Large intestine (tissue), 3 donors: ENCODE results near the gene MTA1. TPM values are rescaled to one million over a fixed set of nuclear protein-coding genes. Genes with fewer than 3 reads are reported as not detected.

Experiments
- DNase-seq, 2 donors: peaks; one replicate each; pipeline versions ENCODE4 v3.0.0 to v3.0.0-alpha.2; 2013
- H3K27ac ChIP-seq: one replicate; pipeline ENCODE4 v1.5.1; 2013; ENCODE audit warnings: low read length
- H3K27me3 ChIP-seq: 2 replicates; pipeline ENCODE4 v1.6.1; 2013; ENCODE audit warnings: low read length; ENCODE audit not compliant: control insufficient read depth, insufficient read depth
- H3K36me3 ChIP-seq: 2 replicates; pipeline ENCODE4 v1.6.1; 2013; ENCODE audit warnings: low read length; ENCODE audit not compliant: control insufficient read depth, insufficient read depth
- H3K4me1 ChIP-seq: one replicate; pipeline ENCODE4 v1.6.1; 2013; ENCODE audit warnings: low read length; ENCODE audit not compliant: control insufficient read depth, insufficient read depth
- H3K4me3 ChIP-seq: one replicate; pipeline ENCODE4 v1.5.1; 2013; ENCODE audit warnings: low read length
- H3K9me3 ChIP-seq: one replicate; pipeline ENCODE4 v1.6.1; 2013; ENCODE audit warnings: mild to moderate bottlenecking, low read depth, low read length, moderate library complexity; ENCODE audit not compliant: control insufficient read depth
- WGBS: methylation state at CpG from one replicate; pipeline ENCODE4 v1.1.5; 2013; ENCODE audit warnings: low lambda C conversion rate; ENCODE audit not compliant: insufficient coverage; 5-methylcytosine and 5-hydroxymethylcytosine counted together
- polyA plus RNA-seq: library from polyadenylated mRNA; unstranded; fragments of 120-200 nt; gene quantifications from one replicate; pipeline ENCODE4 v1.2.1, GENCODE V29; 2013

The MTA1 gene
- polyA plus RNA-seq, 1 donor, result 109 TPM

- Histone ChIP-seq H3K9me3 (no peaks in the 10 kb centered on the region), H3K27me3 (no peaks in the 10 kb centered on the region), H3K4me1 (no peaks in the 10 kb centered on the region), H3K4me3 (no peak overlapping the region), H3K36me3 (no peaks in the 10 kb centered on the region), H3K27ac (no peak overlapping the region)
- no CpG with 5 or more reads among the region's 7 CpGs for WGBS
- no peak for DNase-seq
These were observed 83.6 kb downstream of the MTA1 start for GRCh38 chr14:105503296-105503640.

- peak in 1 of 2 donors; percentile 53 for DNase-seq
- no peaks in the 10 kb centered on the region for H3K9me3 ChIP-seq
- WGBS, result no CpG with 5 or more reads among the region's 29 CpGs
- H3K4me1 ChIP-seq, result no peaks in the 10 kb centered on the region
- no peaks in the 10 kb centered on the region for H3K27me3 ChIP-seq
- no peak overlapping the region for H3K4me3 ChIP-seq
- no peak overlapping the region for H3K27ac ChIP-seq
- no peaks in the 10 kb centered on the region for H3K36me3 ChIP-seq
These were observed 84.5 kb downstream of the MTA1 start for GRCh38 chr14:105503935-105504692.

GRCh38 chr14:105505101-105505500 is 85.5 kb downstream of the MTA1 start:
- no peak for DNase-seq
- no peak overlapping the region for H3K27ac ChIP-seq
- H3K4me3 ChIP-seq, result no peak overlapping the region
- no peaks in the 10 kb centered on the region for H3K4me1 ChIP-seq
- no peaks in the 10 kb centered on the region for H3K27me3 ChIP-seq
- no CpG with 5 or more reads among the region's 16 CpGs for WGBS
- H3K36me3 ChIP-seq, result no peaks in the 10 kb centered on the region
- H3K9me3 ChIP-seq, result no peaks in the 10 kb centered on the region

- Histone ChIP-seq H3K27me3 (peaks cover 6% of the 10 kb centered on the region), H3K4me3 (no peak overlapping the region), H3K27ac (no peak overlapping the region), H3K4me1 (no peaks in the 10 kb centered on the region), H3K9me3 (no peaks in the 10 kb centered on the region), H3K36me3 (no peaks in the 10 kb centered on the region)
- WGBS, result 70% methylated on average over 3 of the region's 17 CpGs
- no peak for DNase-seq
These were observed 87.6 kb downstream of the MTA1 start for GRCh38 chr14:105507247-105507646.

- no peaks in the 10 kb centered on the region for H3K4me1 ChIP-seq
- no peak for DNase-seq
- H3K36me3 ChIP-seq, result no peaks in the 10 kb centered on the region
- H3K9me3 ChIP-seq, result no peaks in the 10 kb centered on the region
- peaks cover 6% of the 10 kb centered on the region for H3K27me3 ChIP-seq
- H3K4me3 ChIP-seq, result no peak overlapping the region
- no peak overlapping the region for H3K27ac ChIP-seq
- WGBS, result no CpG with 5 or more reads among the region's 16 CpGs
These were observed 88.4 kb downstream of the MTA1 start for GRCh38 chr14:105508069-105508468.

- DNase-seq, result no peak
- Histone ChIP-seq H3K4me3 (no peak overlapping the region), H3K9me3 (no peaks in the 10 kb centered on the region), H3K27me3 (peaks cover 6% of the 10 kb centered on the region), H3K36me3 (no peaks in the 10 kb centered on the region), H3K4me1 (no peaks in the 10 kb centered on the region), H3K27ac (no peak overlapping the region)
- WGBS, result 100% methylated on average over 1 of the region's 12 CpGs
These were observed 89.0 kb downstream of the MTA1 start for GRCh38 chr14:105508601-105509000.

- Histone ChIP-seq H3K4me1 (no peaks in the 10 kb centered on the region), H3K27ac (no peak overlapping the region), H3K9me3 (no peaks in the 10 kb centered on the region), H3K27me3 (peaks cover 6% of the 10 kb centered on the region), H3K4me3 (no peak overlapping the region), H3K36me3 (no peaks in the 10 kb centered on the region)
- WGBS, result no CpG with 5 or more reads among the region's 5 CpGs
- no peak for DNase-seq
These were observed 97.5 kb downstream of the MTA1 start for GRCh38 chr14:105517096-105517495.

GRCh38 chr14:105519946-105520698 is 100.5 kb downstream of the MTA1 start:
- Histone ChIP-seq H3K27ac (no peak overlapping the region), H3K4me3 (no peak overlapping the region), H3K9me3 (no peaks in the 10 kb centered on the region), H3K36me3 (no peaks in the 10 kb centered on the region), H3K27me3 (peaks cover 17% of the 10 kb centered on the region), H3K4me1 (no peaks in the 10 kb centered on the region)
- WGBS, result 80% methylated on average over 10 of the region's 14 CpGs
- DNase-seq, result no peak

Other genes starting within 250 kb of the MTA1 start
- 64.4 TPM for gene NUDT14, start 238.5 kb upstream of the MTA1 start, polyA plus RNA-seq
- gene BTBD6, start 171.3 kb upstream of the MTA1 start, polyA plus RNA-seq, result 40.9 TPM
- gene BRF1, start 118.8 kb upstream of the MTA1 start, polyA plus RNA-seq, result 21.6 TPM
- gene PACS2, start 105.1 kb upstream of the MTA1 start, polyA plus RNA-seq, result 54.6 TPM
- 0.82 TPM for gene TEX22, start 21.3 kb upstream of the MTA1 start, polyA plus RNA-seq
- 67.1 TPM for gene CRIP2, start 55.0 kb downstream of the MTA1 start, polyA plus RNA-seq
- gene CRIP1, start 67.1 kb downstream of the MTA1 start, polyA plus RNA-seq, result 136 TPM
- 8.7 TPM for gene TEDC1, start 71.4 kb downstream of the MTA1 start, polyA plus RNA-seq
- gene TMEM121, start 106.8 kb downstream of the MTA1 start, polyA plus RNA-seq, result 3.0 TPM